HG03280 (cell line): ENCODE data around the gene IFIT3.
"Not testable (repeated sequence)": the region's sequence is repeated elsewhere in the genome, so short reads cannot be mapped to it uniquely, and the experiment has no call there.

ENCODE experiments used
- ATAC-seq: cut with Tn5 transposase; IDR thresholded peaks from one replicate; pipeline ENCODE4 v1.9.1; 2021; ENCODE audit warnings: mild to moderate bottlenecking, moderate library complexity; ENCODE audit not compliant: unreplicated experiment

IFIT3 gene

DNA sequence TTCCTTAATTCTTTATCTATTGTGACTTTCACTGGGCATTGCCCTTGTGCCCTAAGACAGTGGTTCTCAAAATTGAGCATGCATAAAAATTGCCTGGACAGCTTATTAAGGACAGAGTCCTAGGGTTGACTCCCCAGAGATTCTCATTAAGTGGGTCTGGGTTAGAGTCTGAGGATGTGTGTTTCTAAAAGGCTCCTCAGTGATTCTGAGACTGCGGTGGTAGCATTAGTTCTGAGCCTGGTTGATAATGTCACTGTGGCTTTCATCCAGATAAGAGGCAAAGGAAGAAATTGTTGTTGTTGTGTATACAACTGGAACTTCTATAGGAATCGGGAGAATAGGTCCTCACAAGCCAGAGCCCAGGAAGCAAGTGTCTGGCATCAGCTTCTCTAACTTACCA lies 24.6 kb upstream of the IFIT3 start:
- ATAC-seq, result no peak

DNA sequence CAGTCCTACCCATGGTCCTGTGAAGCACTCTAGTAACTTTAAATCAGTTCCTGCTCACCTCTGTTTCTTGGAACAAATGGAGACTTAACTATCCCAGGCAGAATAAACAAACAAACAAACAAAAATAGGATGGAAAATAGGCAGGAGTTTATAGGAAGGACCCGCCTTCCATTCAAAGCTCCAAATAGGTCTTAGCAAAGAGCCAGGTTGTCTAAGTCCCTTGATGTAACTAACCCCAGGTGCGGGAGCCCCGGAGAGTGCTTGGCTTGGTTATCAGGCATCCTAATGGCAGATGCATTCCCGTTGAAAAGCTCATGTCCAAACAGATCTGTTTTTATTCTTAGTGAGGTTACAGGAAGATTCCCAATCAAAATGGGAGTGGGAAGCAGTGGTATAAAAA lies 23.8 kb upstream of the IFIT3 start:
- ATAC-seq, result no peak

DNA sequence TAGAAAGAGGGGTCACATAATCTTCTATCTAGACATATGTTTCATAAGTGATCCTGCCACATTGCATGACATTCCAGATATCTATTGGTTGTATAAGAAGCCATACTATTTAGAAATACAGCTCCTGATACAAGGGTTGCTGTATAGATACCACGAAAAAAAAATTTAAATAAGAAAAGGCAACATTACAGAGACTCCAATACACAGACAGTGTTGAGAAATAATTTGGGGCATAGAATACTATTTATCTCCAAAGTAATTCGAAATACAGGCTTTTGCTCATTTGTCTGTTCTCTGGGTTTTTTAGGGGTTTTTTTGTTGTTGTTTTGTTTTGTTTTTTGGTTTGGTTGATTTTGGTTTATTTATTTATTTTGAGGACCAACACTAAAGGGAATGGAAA lies 23.4 kb upstream of the IFIT3 start:
- no peak for ATAC-seq

- no peak for ATAC-seq
These were observed 22.9 kb upstream of the IFIT3 start for GRCh38 chr10:89304925-89305324.

- no peak for ATAC-seq
These were observed 21.9 kb upstream of the IFIT3 start for GRCh38 chr10:89305766-89306433.

- no peak for ATAC-seq
These were observed 21.1 kb upstream of the IFIT3 start for GRCh38 chr10:89306434-89307268.

DNA sequence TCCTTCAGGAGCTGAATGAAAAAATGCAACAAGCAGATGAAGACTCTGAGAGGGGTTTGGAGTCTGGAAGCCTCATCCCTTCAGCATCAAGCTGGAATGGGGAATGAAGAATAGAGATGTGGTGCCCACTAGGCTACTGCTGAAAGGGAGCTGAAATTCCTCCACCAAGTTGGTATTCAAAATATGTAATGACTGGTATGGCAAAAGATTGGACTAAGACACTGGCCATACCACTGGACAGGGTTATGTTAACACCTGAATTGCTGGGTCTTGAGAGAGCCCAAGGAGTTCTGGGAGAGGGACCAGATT lies 20.6 kb upstream of the IFIT3 start:
- no peak for ATAC-seq

DNA sequence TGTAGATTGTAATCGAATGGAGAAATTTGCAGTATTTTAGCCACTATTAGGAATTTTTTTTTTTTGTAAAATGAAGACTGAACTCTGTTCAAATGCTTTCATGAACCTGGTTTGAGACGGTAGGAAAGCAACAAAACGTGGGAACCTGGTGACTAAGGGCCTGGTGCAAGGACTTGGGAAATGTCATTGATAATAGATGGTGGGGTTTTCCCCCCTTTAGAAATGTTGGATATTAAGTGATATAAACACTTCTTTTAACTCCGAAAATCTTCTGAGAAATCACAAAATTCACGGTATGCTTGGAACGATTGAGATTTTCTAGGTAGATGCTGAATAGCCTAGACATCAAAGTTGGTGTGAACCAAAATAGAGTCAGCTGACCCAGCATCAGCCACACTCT lies 19.5 kb upstream of the IFIT3 start:
- no peak for ATAC-seq

- no peak for ATAC-seq
These were observed 19.1 kb upstream of the IFIT3 start for GRCh38 chr10:89308736-89309135.

GRCh38 chr10:89309156-89310055 lies 18.4 kb upstream of the IFIT3 start:
- ATAC-seq, result no peak

DNA sequence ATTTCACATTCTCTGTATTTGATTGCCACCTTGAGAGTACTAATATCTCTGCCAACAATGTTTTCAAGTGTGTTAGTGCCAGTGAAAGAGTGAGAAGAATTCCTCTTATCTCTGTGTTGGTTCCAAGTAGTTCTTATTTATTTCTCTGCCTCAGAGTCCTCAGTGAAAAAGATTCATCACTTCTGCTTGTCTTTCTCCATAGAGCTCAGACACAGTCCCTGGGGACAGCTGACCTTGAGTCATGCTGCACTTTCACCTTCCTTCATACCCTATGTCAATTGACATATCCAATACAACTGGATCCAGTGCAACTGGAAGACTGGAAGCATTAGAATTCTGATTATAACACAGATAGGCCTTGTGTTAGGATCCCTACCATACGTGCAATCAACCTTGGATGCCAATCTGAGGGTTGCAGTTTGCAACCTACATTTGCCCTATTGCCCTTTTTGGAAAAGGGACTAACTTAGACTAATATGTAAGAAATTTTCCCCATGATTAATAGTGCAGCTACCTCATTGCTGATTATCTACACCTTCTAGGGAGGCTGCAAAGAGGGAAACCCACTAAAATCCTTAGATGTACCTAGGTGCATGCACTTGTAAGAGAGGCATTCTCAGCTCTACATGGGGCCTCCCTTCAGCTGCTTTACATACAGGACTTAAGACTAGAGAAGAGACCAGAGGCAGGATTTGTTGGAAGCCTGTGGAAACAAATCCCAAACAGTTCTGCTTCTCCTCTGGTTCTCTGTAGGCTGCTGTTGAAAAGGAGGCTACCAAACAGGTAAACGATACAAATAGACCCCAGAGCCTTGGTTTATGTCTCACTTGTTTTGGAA lies 17.5 kb upstream of the IFIT3 start:
- ATAC-seq, result no peak

DNA sequence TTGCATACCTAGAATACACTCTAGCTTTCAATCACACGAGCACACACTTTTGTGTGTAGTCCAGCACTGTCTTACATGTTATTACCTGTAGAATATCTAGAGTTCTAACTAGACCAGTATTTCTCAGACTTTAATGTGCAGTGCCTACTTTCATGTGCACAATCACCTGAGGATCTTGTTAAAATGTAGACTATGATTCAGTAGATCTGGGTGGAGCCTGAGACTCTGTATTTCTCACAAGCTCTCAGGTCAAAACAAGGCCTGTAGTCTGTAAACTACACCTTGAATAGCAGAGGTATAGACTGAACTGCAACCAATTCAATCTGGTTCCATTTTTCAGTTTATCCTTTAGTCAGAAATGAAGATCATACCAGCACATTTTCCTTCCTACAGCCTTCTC lies 14.8 kb upstream of the IFIT3 start:
- ATAC-seq, result no peak

- no peak for ATAC-seq
These were observed 13.1 kb upstream of the IFIT3 start for GRCh38 chr10:89314676-89315075.

DNA sequence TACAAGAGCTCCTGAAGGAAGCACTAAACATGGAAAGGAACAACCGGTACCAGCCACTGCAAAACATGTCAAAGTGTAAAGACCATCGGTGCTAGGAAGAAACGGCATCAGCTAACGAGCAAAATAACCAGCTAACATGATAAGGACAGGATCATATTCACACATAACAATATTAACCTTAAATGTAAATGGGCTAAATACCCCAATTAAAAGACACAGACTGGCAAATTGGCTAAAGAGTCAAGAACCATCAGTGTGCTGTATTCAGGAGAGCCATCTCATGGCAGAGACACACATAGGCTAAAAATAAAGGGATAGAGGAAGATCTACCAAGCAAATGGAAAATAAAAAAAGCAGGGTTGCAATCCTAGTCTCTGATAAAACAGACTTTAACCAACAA lies 9.8 kb upstream of the IFIT3 start:
- not testable (repeated sequence) for ATAC-seq

- not testable (repeated sequence) for ATAC-seq
These were observed 2.7 kb upstream of the IFIT3 start for GRCh38 chr10:89325081-89325480.

DNA sequence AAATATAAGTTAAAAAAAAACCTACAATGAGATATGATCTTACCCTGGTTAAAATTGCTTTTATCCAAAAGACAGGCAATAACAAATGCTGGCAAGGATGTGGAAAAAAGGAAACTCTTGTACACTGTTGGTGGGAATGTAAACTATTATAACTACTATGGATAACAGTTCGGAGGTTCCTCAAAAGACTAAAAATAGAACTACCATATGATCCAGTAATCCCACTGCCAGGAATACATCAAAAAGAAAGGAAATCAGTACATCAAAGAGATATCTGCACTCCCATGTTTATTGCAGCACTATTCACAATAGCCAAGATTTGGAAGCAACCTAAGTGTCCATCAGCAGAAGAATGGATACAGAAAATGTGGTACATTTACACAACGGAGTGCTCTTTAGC lies 1.9 kb upstream of the IFIT3 start:
- not testable (repeated sequence) for ATAC-seq

DNA sequence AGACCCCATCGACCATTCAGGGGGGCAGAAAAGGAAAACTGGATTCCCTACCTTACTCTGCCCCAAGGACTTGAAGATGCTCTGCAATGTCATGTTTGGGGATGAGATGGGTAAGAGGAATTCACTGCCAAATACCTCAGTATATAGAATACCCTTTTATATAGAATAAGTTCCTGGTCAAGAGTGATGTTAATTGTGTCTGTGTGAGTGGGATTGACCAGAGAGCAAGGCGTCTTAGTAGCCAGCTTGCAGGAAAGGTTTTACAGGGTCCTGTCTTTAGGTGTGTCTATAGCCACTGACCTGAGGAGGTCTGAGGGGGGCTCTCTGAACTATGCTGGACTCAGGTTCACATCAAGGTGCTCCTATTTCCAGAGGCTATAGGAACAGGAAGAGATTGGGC lies 1.4 kb downstream of the IFIT3 start:
- ATAC-seq, result no peak

DNA sequence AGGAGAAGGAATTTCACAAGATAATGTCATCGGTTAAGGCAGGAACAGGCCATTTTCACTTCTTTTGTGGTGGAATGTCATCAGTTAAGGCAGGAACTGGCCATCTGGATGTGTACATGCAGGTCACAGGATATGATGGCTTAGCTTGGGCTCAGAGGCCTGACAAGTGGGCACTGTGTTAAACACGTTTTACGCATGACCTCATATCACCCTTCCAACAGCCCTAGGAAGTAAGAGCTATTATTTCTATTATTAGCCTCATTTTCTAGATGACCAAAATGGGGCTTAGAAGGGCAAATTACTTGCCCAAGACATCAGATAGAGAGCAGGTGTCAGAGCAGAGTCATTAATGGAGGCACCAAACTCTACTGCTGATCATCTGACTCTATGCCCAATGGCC lies 2.2 kb downstream of the IFIT3 start:
- not testable (repeated sequence) for ATAC-seq

- ATAC-seq, result no peak
These were observed 2.9 kb downstream of the IFIT3 start for GRCh38 chr10:89330537-89331212.

DNA sequence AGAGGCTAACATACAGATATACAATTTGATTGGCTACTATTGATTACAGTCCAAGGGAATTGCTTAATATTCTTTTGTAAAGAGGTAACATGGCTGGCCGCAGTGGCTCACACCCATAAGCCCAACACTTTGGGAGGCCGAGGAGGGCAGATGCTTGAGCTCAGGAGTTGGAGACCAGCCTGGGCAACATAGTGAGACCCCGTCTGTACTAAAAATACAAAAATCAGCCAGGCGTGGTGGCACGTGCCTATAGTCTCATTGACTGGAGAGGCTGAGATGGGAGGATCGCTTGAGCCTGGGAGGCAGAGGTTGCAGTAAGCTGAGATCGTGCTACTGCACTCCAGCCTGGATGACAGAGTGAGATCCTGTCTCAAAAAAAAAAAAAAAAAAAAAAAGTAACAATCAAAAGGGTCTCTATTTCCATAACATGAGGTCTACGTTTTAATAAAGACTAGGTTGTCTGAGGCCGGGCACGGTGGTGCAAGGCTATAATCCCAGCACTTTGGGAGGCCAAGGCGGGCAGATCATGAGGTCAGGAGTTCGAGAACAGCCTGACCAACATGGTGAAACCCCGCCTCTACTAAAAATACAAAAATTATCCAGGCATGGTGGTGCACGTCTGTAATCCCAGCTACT lies 3.8 kb downstream of the IFIT3 start:
- ATAC-seq, result not testable (repeated sequence)
